SK-N-SH (cell line): ENCODE data around the gene CALD1. TPM values are rescaled to one million over a fixed set of nuclear protein-coding genes. Genes with fewer than 3 reads are reported as not detected.

Source experiments
- CTCF ChIA-PET: fragments of 300-600, 350-600 bp; formaldehyde crosslinking; extraction: SDS; loops from one replicate; lab custom pipeline; 2021; lab: Yijun Ruan, JAX
- POLR2A ChIA-PET: fragments of 350-600 bp; sonication (Branson Sonifier 250); formaldehyde crosslinking; extraction: SDS; loops from one replicate; lab custom pipeline; 2020; ENCODE audit warnings: antibody characterized with exemption, inconsistent platforms; lab: Yijun Ruan, JAX
- DNase-seq: peaks from one replicate; pipeline ENCODE4 v3.0.0; 2012
- H2AFZ ChIP-seq: fragments of 200-600 bp; sonication (generic); 2 replicates; pipeline ENCODE4 v1.8.1; 2016; ENCODE audit warnings: antibody characterized with exemption, mild to moderate bottlenecking, low read depth
- H3F3A ChIP-seq: fragments of 200-600 bp; sonication (generic); replicated peaks from 2 replicates; pipeline ENCODE3; 2016; ENCODE audit warnings: antibody characterized with exemption, mild to moderate bottlenecking; ENCODE audit not compliant: insufficient read depth
- H3K27ac ChIP-seq, 2 experiments: fragments of 200-500 bp in 1 of 2; fragments of 200-600 bp in 1 of 2; sonication (Bioruptor generic) in 1 of 2; sonication (generic), shearing (Covaris generic) in 1 of 2; 2 replicates each; pipeline versions ENCODE4 v1.5.1 to v1.6.1; 2014 to 2016; ENCODE audit warnings: low read depth in 2 of 2, inconsistent platforms in 1 of 2, low read length in 1 of 2, mild to moderate bottlenecking in 1 of 2, mixed read lengths in 1 of 2
- H3K27me3 ChIP-seq: fragments of 200-600 bp; sonication (generic), shearing (Covaris generic); 2 replicates; pipeline ENCODE4 v1.6.1; 2016; ENCODE audit warnings: mixed run types; ENCODE audit not compliant: insufficient read depth
- H3K36me3 ChIP-seq, 2 experiments: fragments of 200-500 bp in 1 of 2; fragments of 200-600 bp in 1 of 2; sonication (Bioruptor generic) in 1 of 2; sonication (generic) in 1 of 2; replicated peaks in 1 of 2; 2 replicates each; pipeline versions ENCODE3 to v1.5.1; 2014 to 2016; ENCODE audit warnings: low read length in 1 of 2, mild to moderate bottlenecking in 1 of 2; ENCODE audit not compliant: insufficient read depth in 2 of 2, control insufficient read depth in 1 of 2
- H3K4me1 ChIP-seq, 2 experiments: fragments of 200-500 bp in 1 of 2; fragments of 200-600 bp in 1 of 2; sonication (Bioruptor generic) in 1 of 2; sonication (generic), shearing (Covaris generic) in 1 of 2; 2 replicates each; pipeline versions ENCODE4 v1.5.1 to v1.6.1; 2014 to 2016; ENCODE audit warnings: low read depth in 1 of 2, low read length in 1 of 2, mixed run types in 1 of 2; ENCODE audit not compliant: insufficient read depth in 2 of 2, control insufficient read depth in 1 of 2
- H3K4me2 ChIP-seq: fragments of 200-600 bp; sonication (generic), shearing (Covaris generic); 2 replicates; pipeline ENCODE4 v1.6.1; 2017; ENCODE audit warnings: mixed run types
- H3K4me3 ChIP-seq, 2 experiments: fragments of 200-500 bp in 1 of 2; fragments of 200-600 bp in 1 of 2; sonication (Bioruptor generic) in 1 of 2; sonication (generic), shearing (Covaris generic) in 1 of 2; 2 replicates each; pipeline versions ENCODE4 v1.5.1 to v1.8.1; 2014 to 2016; ENCODE audit warnings: low read depth in 2 of 2, inconsistent platforms in 1 of 2, low read length in 1 of 2, mild to moderate bottlenecking in 1 of 2, mixed read lengths in 1 of 2, moderate library complexity in 1 of 2
- H3K79me2 ChIP-seq: fragments of 200-600 bp; sonication (generic); 2 replicates; pipeline ENCODE4 v1.8.1; 2017; ENCODE audit warnings: mild to moderate bottlenecking; ENCODE audit not compliant: insufficient read depth
- H3K9ac ChIP-seq: fragments of 200-600 bp; sonication (generic); 2 replicates; pipeline ENCODE4 v1.6.1; 2017; ENCODE audit warnings: mixed run types
- H3K9me2 ChIP-seq: fragments of 200-600 bp; sonication (generic); 2 replicates; pipeline ENCODE4 v1.6.1; 2017; ENCODE audit warnings: mixed run types
- H3K9me3 ChIP-seq: fragments of 200-600 bp; sonication (generic); 2 replicates; pipeline ENCODE4 v1.6.1; 2017; ENCODE audit warnings: mixed run types, mild to moderate bottlenecking, moderate library complexity
- H4K20me1 ChIP-seq: fragments of 200-600 bp; sonication (generic); 2 replicates; pipeline ENCODE4 v1.6.1; 2017; ENCODE audit warnings: mild to moderate bottlenecking, mixed run types; ENCODE audit not compliant: insufficient read depth
- CHD2 ChIP-seq: fragments of 150-350 bp; IDR thresholded peaks from 2 replicates; pipeline ENCODE4 v1.6.1; 2018; ENCODE audit warnings: low read length; ENCODE audit not compliant: partially characterized antibody
- ELF1 ChIP-seq: IDR thresholded peaks from 2 replicates; pipeline ENCODE4 v1.4.0; 2012
- EP300 ChIP-seq, 2 experiments: IDR thresholded peaks; 2 replicates each; pipeline versions ENCODE4 v1.4.0 to v1.6.1; 2012; ENCODE audit warnings: borderline replicate concordance in 1 of 2, low read depth in 1 of 2, low read length in 1 of 2
- FOSL2 ChIP-seq: IDR thresholded peaks from 2 replicates; pipeline ENCODE4 v1.4.0; 2012; ENCODE audit warnings: low read depth, mild to moderate bottlenecking, moderate library complexity, borderline replicate concordance
- FOXJ3 ChIP-seq: sonication (generic); formaldehyde crosslinking; IDR thresholded peaks from 2 replicates; pipeline ENCODE4 v1.5.1; 2020; ENCODE audit warnings: mild to moderate bottlenecking, missing genetic modification reagents
- MEF2A ChIP-seq: IDR thresholded peaks from 2 replicates; pipeline ENCODE4 v1.4.0; 2012; ENCODE audit warnings: low read depth, borderline replicate concordance
- MXI1 ChIP-seq: IDR thresholded peaks from 2 replicates; pipeline ENCODE4 v1.6.1; 2012; ENCODE audit warnings: mild to moderate bottlenecking, low read depth, low read length, improper control_type of control experiment
- NFIC ChIP-seq: IDR thresholded peaks from 2 replicates; pipeline ENCODE4 v1.4.0; 2012; ENCODE audit warnings: borderline replicate concordance
- RAD21 ChIP-seq: IDR thresholded peaks from 2 replicates; pipeline ENCODE4 v1.6.1; 2012; ENCODE audit warnings: mild to moderate bottlenecking, low read length
- RCOR1 ChIP-seq: fragments of 150-350 bp; IDR thresholded peaks from 2 replicates; pipeline ENCODE4 v1.6.1; 2017; ENCODE audit warnings: antibody characterized with exemption, low read length
- SIN3A ChIP-seq: IDR thresholded peaks from 2 replicates; pipeline ENCODE4 v1.6.1; 2012; ENCODE audit warnings: low read depth, mild to moderate bottlenecking, low read length, moderate library complexity, borderline replicate concordance
- SMC3 ChIP-seq: IDR thresholded peaks from 2 replicates; pipeline ENCODE4 v1.6.1; 2012; ENCODE audit warnings: low read depth, low read length, improper control_type of control experiment
- WGBS: methylation state at CpG from one replicate; pipeline ENCODE4 v1.1.6; 2017; ENCODE audit warnings: low lambda C conversion rate; 5-methylcytosine and 5-hydroxymethylcytosine counted together
- polyA plus RNA-seq, 3 experiments: library from polyadenylated mRNA; depleted of rRNA; stranded (reverse); fragments of >200 nt; gene quantifications; 2 replicates each; pipeline ENCODE4 v1.2.3, GENCODE V29; 2012
- TF ChIP-seq, protein P1 (sequence below): fragments of 150-350 bp; IDR thresholded peaks from 2 replicates; pipeline ENCODE4 v1.6.1; 2016; ENCODE audit warnings: mild to moderate bottlenecking, low read depth, low read length
- TF ChIP-seq, protein P2 (sequence below): IDR thresholded peaks from 2 replicates; pipeline ENCODE4 v1.6.1; 2012; ENCODE audit warnings: mild to moderate bottlenecking, low read depth, low read length, moderate library complexity
- TF ChIP-seq, protein P3 (sequence below): IDR thresholded peaks from 2 replicates; pipeline ENCODE4 v1.4.0; 2012; ENCODE audit warnings: low read depth, borderline replicate concordance
- TF ChIP-seq, protein P4 (sequence below): fragments of 200-600 bp; sonication (generic); IDR thresholded peaks from 2 replicates; pipeline ENCODE4 v1.6.1; 2017; ENCODE audit warnings: antibody characterized with exemption, mild to moderate bottlenecking, moderate library complexity

CALD1 gene
- polyA plus RNA-seq, 1 of the 3 experiments (the other 2 are of a cell fraction): 299 TPM

DNA sequence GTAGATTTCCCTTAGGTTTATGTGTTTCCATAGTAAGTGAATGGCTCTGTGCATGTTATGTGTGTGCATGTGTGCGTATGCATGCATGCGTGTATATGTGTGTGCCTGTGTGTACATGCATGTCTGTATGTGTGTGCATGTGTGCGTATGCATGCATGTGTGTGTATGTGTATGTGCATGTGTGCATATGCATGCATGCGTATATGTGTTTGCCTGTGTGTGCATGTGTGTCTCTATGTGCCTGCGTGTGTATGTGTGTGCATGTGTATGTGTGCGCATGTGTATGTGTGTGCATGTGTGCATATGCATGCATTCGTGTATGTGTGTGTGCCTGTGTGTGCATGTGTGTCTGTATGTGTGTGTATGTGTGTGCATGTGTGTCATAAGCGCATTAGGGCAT lies 108.1 kb downstream of the CALD1 start:
- Histone ChIP-seq H3K27ac (peak overlapping the region in 1 of 2 experiments; percentile 90; a peak in 2 of 4 replicates), H3K9ac (no peak overlapping the region), H3K36me3 (peaks cover 4 to 18% of the 10 kb centered on the region in 2 experiments), H3K79me2 (peaks cover 84% of the 10 kb centered on the region), H3K4me3 (no peak overlapping the region), H3K9me3 (no peaks in the 10 kb centered on the region), H2AFZ (no peak overlapping the region), H3K4me2 (no peak overlapping the region), H3F3A (peaks cover 60% of the 10 kb centered on the region), H3K27me3 (no peaks in the 10 kb centered on the region), H3K9me2 (no peaks in the 10 kb centered on the region), H3K4me1 (peaks cover 27 to 33% of the 10 kb centered on the region in 2 experiments), H4K20me1 (peaks cover 31% of the 10 kb centered on the region)
- ChIA-PET POLR2A (no interaction called here), CTCF (interaction anchor here (1.3 kb wide), 1 partner anchor 197 kb away, joined by 4 read pairs; no protein-coding TSS in a partner anchor)
- no peak for DNase-seq
- TF ChIP-seq, protein P1, sequence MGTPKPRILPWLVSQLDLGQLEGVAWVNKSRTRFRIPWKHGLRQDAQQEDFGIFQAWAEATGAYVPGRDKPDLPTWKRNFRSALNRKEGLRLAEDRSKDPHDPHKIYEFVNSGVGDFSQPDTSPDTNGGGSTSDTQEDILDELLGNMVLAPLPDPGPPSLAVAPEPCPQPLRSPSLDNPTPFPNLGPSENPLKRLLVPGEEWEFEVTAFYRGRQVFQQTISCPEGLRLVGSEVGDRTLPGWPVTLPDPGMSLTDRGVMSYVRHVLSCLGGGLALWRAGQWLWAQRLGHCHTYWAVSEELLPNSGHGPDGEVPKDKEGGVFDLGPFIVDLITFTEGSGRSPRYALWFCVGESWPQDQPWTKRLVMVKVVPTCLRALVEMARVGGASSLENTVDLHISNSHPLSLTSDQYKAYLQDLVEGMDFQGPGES: no peak
- TF ChIP-seq EP300 (IDR thresholded peaks at IDR 0.05; ENCODE audit: borderline replicate concordance in 1 of 2, low read depth in 1 of 2, low read length in 1 of 2): no peak
- no peak for TF ChIP-seq MEF2A
- TF ChIP-seq, protein P2, sequence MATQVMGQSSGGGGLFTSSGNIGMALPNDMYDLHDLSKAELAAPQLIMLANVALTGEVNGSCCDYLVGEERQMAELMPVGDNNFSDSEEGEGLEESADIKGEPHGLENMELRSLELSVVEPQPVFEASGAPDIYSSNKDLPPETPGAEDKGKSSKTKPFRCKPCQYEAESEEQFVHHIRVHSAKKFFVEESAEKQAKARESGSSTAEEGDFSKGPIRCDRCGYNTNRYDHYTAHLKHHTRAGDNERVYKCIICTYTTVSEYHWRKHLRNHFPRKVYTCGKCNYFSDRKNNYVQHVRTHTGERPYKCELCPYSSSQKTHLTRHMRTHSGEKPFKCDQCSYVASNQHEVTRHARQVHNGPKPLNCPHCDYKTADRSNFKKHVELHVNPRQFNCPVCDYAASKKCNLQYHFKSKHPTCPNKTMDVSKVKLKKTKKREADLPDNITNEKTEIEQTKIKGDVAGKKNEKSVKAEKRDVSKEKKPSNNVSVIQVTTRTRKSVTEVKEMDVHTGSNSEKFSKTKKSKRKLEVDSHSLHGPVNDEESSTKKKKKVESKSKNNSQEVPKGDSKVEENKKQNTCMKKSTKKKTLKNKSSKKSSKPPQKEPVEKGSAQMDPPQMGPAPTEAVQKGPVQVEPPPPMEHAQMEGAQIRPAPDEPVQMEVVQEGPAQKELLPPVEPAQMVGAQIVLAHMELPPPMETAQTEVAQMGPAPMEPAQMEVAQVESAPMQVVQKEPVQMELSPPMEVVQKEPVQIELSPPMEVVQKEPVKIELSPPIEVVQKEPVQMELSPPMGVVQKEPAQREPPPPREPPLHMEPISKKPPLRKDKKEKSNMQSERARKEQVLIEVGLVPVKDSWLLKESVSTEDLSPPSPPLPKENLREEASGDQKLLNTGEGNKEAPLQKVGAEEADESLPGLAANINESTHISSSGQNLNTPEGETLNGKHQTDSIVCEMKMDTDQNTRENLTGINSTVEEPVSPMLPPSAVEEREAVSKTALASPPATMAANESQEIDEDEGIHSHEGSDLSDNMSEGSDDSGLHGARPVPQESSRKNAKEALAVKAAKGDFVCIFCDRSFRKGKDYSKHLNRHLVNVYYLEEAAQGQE: no peak
- TF ChIP-seq, protein P3, sequence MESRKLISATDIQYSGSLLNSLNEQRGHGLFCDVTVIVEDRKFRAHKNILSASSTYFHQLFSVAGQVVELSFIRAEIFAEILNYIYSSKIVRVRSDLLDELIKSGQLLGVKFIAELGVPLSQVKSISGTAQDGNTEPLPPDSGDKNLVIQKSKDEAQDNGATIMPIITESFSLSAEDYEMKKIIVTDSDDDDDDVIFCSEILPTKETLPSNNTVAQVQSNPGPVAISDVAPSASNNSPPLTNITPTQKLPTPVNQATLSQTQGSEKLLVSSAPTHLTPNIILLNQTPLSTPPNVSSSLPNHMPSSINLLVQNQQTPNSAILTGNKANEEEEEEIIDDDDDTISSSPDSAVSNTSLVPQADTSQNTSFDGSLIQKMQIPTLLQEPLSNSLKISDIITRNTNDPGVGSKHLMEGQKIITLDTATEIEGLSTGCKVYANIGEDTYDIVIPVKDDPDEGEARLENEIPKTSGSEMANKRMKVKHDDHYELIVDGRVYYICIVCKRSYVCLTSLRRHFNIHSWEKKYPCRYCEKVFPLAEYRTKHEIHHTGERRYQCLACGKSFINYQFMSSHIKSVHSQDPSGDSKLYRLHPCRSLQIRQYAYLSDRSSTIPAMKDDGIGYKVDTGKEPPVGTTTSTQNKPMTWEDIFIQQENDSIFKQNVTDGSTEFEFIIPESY: no peak
- TF ChIP-seq FOXJ3: no peak
- no peak for TF ChIP-seq ELF1
- TF ChIP-seq SIN3A: no peak
- TF ChIP-seq FOSL2: no peak
- no peak for TF ChIP-seq CHD2
- TF ChIP-seq NFIC: no peak
- no peak for TF ChIP-seq RCOR1
- TF ChIP-seq, protein P4, sequence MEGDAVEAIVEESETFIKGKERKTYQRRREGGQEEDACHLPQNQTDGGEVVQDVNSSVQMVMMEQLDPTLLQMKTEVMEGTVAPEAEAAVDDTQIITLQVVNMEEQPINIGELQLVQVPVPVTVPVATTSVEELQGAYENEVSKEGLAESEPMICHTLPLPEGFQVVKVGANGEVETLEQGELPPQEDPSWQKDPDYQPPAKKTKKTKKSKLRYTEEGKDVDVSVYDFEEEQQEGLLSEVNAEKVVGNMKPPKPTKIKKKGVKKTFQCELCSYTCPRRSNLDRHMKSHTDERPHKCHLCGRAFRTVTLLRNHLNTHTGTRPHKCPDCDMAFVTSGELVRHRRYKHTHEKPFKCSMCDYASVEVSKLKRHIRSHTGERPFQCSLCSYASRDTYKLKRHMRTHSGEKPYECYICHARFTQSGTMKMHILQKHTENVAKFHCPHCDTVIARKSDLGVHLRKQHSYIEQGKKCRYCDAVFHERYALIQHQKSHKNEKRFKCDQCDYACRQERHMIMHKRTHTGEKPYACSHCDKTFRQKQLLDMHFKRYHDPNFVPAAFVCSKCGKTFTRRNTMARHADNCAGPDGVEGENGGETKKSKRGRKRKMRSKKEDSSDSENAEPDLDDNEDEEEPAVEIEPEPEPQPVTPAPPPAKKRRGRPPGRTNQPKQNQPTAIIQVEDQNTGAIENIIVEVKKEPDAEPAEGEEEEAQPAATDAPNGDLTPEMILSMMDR: no peak
- TF ChIP-seq MXI1: no peak
- TF ChIP-seq SMC3: no peak
- no peak for TF ChIP-seq RAD21
- WGBS: 96% methylated on average over 8 of the region's 8 CpGs
